GM12891 (cell line): Measurements from ENCODE around the gene PCNX2.

Experiments used
- DNase-seq: peaks from one replicate; pipeline ENCODE4 v3.0.0; 2011; ENCODE audit warnings: low spot score; ENCODE audit not compliant: insufficient read length
- FAIRE-seq: peaks from 2 replicates; lab custom pipeline; 2011; peaks lifted over from hg19 to GRCh38; lab: Jason Lieb, UNC
- PAX5 ChIP-seq: IDR thresholded peaks from 2 replicates; pipeline ENCODE4 v1.6.1; 2011; ENCODE audit warnings: low read length, moderate library complexity, mild to moderate bottlenecking; ENCODE audit not compliant: insufficient read depth, severe bottlenecking
- POLR2A ChIP-seq: IDR thresholded peaks from 2 replicates; pipeline ENCODE4 v1.6.1; 2011; ENCODE audit warnings: low read depth, low read length, control low read depth
- POLR2AphosphoS5 ChIP-seq: IDR thresholded peaks from 2 replicates; pipeline ENCODE4 v1.6.1; 2011; ENCODE audit warnings: low read depth, low read length, control low read depth
- POU2F2 ChIP-seq: IDR thresholded peaks from 2 replicates; pipeline ENCODE4 v1.6.1; 2011; ENCODE audit warnings: low read depth, mild to moderate bottlenecking, control low read depth, low read length, moderate library complexity
- SPI1 ChIP-seq: IDR thresholded peaks from 2 replicates; pipeline ENCODE4 v1.6.1; 2011; ENCODE audit warnings: low read depth, low read length, control low read depth
- TAF1 ChIP-seq: IDR thresholded peaks from 2 replicates; pipeline ENCODE4 v1.6.1; 2011; ENCODE audit warnings: low read depth, low read length, control low read depth

Gene PCNX2

GRCh38 chr1:232996143-232996542 is 299.4 kb downstream of the PCNX2 start:
- no peak for TF ChIP-seq TAF1
- no peak for TF ChIP-seq POU2F2
- no peak for TF ChIP-seq SPI1
- TF ChIP-seq PAX5 = no peak
- TF ChIP-seq POLR2A = no peak
- TF ChIP-seq POLR2AphosphoS5 = no peak
- FAIRE-seq = no peak
- no peak for DNase-seq

GRCh38 chr1:232995189-232995588 is 300.3 kb downstream of the PCNX2 start:
- FAIRE-seq (no peak), DNase-seq (no peak)
- TF ChIP-seq TAF1 = no peak

- TF ChIP-seq PAX5 (no peak), POLR2A (no peak)
- DNase-seq (no peak), FAIRE-seq (no peak)
These were observed 302.0 kb downstream of the PCNX2 start for GRCh38 chr1:232993555-232993954.

GRCh38 chr1:232992227-232992626 is 303.3 kb downstream of the PCNX2 start:
- no peak for DNase-seq
- FAIRE-seq = no peak
- TF ChIP-seq POLR2AphosphoS5 (no peak), SPI1 (no peak), POU2F2 (no peak), PAX5 (no peak), TAF1 (no peak), POLR2A (no peak)

GRCh38 chr1:232991238-232991637 is 304.3 kb downstream of the PCNX2 start:
- TF ChIP-seq POU2F2 = no peak
- TF ChIP-seq SPI1 = no peak
- no peak for TF ChIP-seq PAX5
- no peak for TF ChIP-seq TAF1
- TF ChIP-seq POLR2AphosphoS5 = no peak
- no peak for TF ChIP-seq POLR2A
- FAIRE-seq (no peak), DNase-seq (no peak)

- DNase-seq = no peak
- TF ChIP-seq SPI1 = no peak
- no peak for TF ChIP-seq PAX5
- TF ChIP-seq TAF1 = no peak
- TF ChIP-seq POLR2AphosphoS5 = no peak
- no peak for TF ChIP-seq POU2F2
These were observed 305.1 kb downstream of the PCNX2 start for GRCh38 chr1:232990176-232991128.

GRCh38 chr1:232988572-232989040 is 306.9 kb downstream of the PCNX2 start:
- DNase-seq (no peak), FAIRE-seq (no peak)
- no peak for TF ChIP-seq TAF1
- no peak for TF ChIP-seq POU2F2
- TF ChIP-seq POLR2A = no peak
- TF ChIP-seq PAX5 = no peak
- no peak for TF ChIP-seq SPI1
- TF ChIP-seq POLR2AphosphoS5 = no peak

More at GRCh38 chr1:232990176-232991128, 305.1 kb downstream of the PCNX2 start:
- FAIRE-seq = no peak

DNA sequence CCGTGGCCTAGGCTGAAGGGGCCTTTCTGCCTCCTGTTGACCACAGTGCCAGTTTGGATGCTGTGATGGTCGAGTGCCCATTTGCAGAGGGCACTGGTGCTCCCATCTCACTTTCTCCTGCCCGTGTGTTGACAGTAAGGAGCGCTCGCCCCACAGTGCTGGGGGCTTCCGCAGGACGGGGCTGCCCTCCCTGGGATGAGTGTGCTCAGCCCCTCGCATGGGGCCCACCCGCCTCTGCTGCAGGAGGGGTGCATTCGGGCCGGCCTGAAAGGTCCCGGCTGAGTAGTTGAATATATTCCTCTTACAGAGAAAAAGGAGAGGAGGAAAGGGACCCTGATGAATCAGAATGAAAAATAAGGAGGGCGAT is 307.8 kb downstream of the PCNX2 start:
- no peak for TF ChIP-seq POU2F2
- TF ChIP-seq POLR2A = no peak
- no peak for TF ChIP-seq SPI1
- TF ChIP-seq PAX5 = no peak
- FAIRE-seq (no peak), DNase-seq (no peak)

GRCh38 chr1:232987046-232987773 is 308.3 kb downstream of the PCNX2 start:
- no peak for FAIRE-seq

GRCh38 chr1:232986527-232986922 is 309.0 kb downstream of the PCNX2 start:
- FAIRE-seq (no peak), DNase-seq (no peak)
- TF ChIP-seq TAF1 (no peak), POLR2AphosphoS5 (no peak)

More at GRCh38 chr1:232987046-232987773, 308.3 kb downstream of the PCNX2 start:
- no peak for TF ChIP-seq TAF1
- no peak for TF ChIP-seq PAX5
- no peak for TF ChIP-seq POLR2A
- no peak for TF ChIP-seq SPI1
- no peak for TF ChIP-seq POU2F2
- no peak for TF ChIP-seq POLR2AphosphoS5
- DNase-seq = no peak
